HG03108 (cell line): ENCODE measurements around the gene ZNF487.
"Not testable (repeated sequence)": the region's sequence is repeated elsewhere in the genome, so short reads cannot be mapped to it uniquely, and the experiment has no call there.

Experiments used
- ATAC-seq: cut with Tn5 transposase; IDR thresholded peaks from one replicate; pipeline ENCODE4 v1.9.1; 2021; ENCODE audit warnings: moderate library complexity; ENCODE audit not compliant: unreplicated experiment

ZNF487 gene

DNA sequence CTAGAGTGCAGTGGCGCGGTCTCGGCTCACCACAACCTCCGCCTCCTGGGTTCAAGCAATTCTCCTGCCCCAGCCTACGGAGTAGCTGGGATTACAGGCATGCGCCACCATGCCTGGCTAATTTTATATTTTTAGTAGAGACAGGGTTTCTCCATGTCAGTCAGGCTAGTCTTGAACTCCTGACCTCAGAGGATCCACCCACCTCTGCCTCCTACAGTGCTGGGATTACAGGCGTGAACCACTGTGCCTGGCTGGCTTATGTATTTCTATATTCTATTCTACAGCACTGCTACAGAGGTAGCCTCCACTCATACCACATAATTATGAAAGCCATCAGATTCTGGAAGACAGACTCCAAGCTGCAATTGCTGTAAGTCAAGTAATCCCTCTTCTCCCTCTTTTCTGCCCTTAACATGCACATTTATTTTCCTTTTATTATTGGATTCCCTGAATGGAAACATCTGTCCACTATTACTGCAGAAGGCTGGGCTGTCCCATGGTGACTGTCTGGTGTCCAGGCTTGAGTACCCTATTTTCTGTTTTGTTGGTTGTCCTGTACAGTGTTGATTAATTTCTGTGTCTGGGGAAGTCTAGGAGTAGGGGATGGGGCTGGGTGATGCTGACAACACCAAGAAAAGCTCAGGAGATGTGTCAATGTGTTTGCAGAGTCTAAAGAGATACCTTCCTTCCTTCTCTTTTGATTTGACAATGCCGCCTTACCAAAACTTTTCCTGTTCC, 5.8 kb upstream of the ZNF487 start:
- no peak for ATAC-seq

DNA sequence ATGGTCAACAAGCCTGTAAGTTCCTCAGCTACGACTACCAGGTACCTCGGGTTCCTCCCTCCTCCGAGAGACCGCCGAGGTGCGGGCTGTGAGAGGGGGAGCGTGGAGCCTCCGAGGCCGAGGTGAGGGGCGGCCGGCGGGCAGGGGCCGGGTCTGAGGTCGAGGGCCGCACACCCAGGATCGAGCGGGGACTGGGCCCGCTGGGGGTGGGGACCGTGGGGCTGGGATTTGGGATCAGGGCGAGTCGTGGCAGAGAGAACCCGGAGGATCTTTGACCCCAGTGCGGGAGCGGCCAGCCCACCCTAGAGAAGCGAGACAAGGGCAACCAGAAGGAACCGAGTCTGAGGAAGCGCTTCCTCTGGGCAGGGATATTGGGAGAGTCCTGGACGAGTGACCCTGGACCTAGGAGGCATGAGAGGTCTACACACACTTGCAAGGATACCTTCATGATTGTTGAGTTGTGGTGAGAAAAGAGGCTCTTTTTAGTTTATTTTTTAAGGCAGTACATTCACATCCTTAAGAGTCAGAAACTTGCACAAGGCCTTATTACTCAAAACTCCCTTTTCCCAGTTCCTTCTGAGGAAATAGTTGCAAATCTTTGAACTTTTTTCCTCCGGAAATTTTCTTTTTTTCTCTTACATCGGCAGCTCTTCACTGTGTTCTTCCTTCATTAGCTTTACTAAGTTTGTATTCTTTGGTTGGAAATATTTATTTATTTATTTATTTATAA, 395 bp downstream of the ZNF487 start:
- ATAC-seq = no peak

DNA sequence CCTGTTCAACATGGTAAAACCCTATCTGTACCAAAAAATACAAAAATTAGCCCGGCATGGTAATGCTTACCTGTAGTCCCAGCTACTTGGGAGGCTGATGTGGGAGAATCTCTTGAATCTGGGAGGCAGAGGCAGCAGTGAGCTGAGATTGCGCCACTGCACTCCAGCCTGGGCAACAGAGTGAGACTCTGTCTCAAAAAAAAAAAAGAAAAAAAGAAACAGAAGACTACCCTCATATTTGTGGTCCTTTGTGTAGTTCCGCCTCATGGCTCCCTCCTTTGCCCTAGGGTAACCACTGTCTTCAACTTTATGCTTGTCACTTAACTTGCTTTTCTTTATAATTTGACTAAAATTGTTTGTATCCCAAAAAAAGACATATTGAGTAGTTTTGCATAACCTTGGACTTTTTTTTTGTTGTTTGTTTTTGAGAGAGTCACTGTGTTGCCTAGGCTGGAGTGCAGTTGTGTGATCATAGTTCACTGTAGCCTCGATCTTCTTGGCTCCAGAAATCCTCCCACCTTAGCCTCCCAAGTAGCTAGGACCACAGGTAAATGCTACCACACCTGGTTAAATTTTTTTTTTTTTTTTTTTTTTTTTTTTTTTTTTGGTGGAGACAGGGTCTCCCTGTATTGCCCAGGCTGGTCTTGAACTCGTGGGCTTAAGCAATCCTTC, 3.7 kb downstream of the ZNF487 start:
- ATAC-seq = no peak

DNA sequence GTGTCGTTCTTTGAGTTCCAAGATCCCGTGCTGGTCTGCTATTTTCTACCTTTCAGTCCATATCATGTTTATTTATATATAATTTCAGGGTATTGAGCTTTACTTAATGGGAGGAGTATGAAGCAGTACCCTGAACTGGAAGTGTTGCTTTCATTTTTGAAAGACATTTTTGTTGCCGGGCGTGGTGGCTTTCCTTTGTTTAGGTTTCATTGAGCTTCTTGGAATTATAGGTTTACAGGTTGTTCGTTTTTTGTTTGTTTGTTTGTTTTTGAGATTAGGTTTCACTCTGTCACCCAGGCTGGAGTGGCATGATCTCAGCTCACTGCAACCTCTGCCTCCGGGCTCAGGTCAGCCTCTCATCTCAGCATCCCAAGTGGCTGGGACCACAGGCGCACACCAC, 7.4 kb downstream of the ZNF487 start:
- ATAC-seq = no peak

DNA sequence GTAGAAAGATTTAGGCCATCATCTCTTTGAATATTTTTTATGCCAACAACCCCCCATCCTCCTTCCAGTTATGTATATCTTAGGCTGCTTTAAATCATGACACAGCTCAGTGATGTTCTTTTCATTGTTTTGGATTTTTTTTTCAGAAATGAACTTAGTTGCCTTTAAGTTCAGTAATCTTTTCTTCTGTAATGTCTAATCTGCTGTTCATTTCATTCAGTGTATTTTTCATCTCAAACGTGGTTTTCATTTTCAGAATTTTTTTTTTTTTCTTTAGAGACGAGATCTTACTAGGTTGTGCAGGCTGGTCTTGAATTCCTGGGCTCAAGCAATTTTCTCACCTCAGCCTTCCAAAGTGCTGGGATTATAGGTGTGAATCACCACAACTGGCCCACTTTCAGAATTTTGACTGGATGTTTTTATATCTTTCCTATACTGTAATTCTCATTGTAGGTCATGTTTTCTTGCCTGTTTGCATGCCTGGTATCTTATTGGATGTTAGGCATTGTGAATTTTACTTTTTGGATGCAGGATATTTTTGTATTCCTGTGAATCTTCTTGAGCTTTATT, 8.1 kb downstream of the ZNF487 start:
- ATAC-seq = no peak

DNA sequence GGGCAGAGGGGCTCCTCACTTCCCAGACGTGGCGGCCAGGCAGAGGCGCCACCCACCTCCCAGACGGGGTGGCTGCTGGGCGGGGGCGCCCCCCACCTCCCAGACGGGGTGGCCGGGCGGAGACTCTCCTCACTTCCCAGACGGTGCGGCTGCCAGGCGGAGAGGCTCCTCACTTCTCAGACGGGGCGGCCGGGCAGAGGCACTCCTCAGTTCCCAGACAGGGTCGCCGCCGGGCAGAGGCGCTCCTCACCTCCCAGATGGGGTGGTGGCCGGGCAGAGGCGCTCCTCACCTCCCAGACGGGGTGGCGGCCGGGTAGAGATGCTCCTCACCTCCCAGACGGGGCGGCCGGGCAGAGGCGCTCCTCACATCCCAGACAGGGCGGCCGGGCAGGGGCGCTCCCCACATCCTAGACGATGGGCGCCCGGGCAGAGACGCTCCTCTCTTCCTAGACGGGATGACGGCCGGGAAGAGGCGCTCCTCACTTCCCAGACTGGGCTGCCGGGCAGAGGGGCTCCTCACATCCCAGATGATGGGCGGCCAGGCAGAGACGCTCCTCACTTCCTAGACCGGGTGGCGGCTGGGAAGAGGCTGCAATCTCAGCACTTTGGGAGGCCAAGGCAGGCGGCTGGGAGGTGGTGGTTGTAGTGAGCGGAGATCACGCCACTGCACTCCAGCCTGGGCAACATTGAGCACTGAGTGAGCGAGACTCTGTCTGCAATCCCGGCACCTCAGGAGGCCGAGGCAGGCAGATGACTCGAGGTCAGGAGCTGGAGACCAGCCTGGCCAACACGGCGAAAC, 9.5 kb downstream of the ZNF487 start:
- not testable (repeated sequence) for ATAC-seq

DNA sequence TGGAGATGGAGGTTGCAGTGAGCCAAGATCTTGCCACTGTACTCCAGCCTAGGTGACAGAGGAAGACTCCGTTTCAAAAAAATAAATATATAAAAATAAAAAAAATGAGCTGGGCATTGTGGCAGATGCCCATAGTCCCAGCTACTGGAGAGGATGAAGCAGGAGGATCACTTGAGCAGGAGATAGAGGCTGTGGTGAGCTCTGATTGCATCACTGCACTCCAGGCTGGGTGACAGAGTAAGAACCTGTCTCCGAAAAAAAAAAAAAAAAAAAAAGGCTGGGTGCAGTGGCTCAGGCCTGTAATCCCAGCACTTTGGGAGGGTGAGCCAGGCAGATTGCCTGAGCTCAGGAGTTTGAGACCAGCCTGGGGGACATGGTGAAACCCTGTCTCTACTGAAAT, 11.8 kb downstream of the ZNF487 start:
- no peak for ATAC-seq

DNA sequence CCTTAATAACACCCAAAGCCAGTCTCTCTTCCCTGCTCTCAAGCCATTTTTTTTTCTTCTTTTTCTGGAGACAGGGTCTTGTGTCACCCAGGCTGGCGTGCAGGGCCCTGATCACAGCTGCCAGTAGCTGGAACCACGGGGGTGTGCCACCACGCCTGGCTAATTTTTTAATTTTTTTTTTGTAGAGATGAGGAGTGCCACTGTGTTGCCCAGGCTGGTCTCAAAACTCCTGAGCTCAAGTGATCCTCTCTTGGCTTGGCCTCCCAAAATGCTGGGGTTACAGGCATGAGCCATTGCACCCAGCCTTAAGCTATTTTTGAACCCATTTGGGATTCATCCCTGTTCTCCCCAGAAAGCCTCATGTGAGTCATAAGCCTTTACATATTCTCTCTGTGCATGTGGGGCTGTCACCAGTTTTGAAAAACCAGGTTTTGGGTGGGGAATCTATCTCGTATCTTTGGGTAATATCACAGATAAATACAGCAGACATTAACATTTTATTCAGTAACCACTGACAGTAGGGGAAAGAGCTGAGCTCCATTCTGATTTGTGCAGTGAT, 15.5 kb downstream of the ZNF487 start:
- no peak for ATAC-seq

DNA sequence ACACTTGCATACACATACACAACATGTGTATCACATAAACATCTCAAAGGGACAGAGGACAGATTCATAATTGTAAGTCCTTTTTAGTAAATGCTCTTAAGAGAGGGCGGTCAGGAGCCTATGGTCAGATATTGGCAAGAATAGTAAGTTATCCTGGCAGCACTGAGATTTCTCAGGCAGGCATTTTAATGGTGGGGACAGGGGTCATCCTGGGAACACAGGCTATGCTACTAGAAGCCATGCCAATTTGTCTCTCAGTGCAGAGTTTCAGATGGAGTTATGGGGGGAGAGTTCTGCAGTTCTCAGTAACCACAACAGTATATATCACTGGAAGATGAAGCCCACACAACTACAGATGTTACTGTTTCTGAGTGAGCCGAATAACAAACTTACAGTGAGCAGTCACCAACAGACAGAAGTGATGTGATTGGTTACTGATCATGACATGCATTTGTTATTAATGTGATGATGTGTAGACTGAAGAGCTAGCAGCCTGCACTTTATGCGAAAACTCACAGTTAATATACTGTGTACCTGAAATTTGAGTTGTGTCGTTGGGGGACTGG, 16.4 kb downstream of the ZNF487 start:
- no peak for ATAC-seq

DNA sequence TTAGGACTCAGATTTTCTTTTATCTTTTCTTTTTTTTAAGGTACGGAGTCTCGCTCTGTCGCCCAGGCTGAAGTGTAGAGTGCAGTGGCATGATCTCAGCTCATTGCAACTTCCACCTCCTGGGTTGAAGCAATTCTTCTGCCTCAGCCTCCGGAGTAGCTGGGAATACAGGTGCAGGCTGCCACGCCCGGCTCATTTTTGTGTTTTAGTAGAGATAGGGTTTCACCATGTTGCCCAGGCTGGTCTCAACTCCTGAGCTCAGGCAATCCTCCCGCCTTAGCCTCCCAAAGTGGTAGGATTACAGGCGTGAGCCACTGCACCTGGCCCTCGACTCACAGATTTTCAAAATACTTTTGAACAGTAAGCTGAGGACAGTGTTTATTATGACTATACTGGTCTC, 17.1 kb downstream of the ZNF487 start:
- ATAC-seq = not testable (repeated sequence)

DNA sequence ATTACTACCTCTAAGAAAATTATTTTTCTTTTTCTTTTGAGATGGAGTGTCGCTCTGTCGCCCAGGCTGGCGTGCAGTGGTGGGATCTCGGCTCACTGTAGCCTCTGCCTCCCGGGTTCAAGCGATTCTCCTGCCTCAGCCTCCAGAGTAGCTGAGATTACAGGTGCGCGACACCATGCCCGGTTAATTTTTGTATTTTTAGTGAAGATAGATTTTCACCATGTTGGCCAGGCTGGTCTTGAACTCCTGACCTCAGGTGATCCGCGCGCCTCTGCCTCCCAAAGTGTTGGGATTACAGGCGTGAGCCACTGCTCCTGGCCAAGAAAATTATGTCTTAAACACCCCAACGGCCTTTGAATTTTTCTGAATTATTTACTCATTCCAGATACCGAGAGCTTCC, 19.6 kb downstream of the ZNF487 start:
- not testable (repeated sequence) for ATAC-seq

DNA sequence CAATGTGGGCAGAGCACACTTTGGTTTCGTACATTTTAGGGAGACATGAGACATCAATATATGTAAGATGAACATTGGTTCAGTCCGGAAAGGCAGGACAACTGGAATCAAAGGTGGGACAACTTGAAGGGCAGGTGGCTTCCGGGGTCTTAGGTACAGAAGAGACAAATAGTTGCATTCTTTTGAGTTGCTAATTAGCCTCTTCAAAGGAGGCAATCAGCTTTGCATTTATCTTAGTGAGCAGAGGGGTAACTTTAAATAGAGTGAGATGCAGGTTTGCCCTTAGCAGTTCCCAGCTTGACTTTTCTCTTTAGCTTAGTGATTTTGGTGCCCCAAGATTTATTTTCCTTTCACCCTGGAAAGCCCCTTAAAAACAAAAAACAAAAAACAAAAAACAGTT, 21.3 kb downstream of the ZNF487 start:
- ATAC-seq = no peak

DNA sequence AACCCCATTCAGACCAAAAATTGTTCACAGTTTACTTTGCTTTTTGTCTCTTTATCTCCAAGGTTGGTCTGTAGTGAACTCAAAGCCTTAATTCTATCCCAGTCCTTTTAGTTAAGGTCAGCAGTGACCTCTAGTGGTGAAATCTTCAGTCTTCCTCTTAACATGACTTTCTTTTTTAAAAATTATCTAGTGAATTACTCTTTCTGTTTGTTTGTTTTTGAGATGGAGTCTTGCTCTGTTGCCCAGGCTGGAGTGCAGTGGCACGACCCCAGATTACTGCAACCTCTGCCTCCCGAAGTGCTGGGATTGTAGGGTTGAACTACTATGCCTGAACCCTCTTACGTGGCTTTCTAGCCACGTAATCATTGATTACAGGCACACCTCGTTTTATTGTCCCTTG, 25.0 kb downstream of the ZNF487 start:
- no peak for ATAC-seq

DNA sequence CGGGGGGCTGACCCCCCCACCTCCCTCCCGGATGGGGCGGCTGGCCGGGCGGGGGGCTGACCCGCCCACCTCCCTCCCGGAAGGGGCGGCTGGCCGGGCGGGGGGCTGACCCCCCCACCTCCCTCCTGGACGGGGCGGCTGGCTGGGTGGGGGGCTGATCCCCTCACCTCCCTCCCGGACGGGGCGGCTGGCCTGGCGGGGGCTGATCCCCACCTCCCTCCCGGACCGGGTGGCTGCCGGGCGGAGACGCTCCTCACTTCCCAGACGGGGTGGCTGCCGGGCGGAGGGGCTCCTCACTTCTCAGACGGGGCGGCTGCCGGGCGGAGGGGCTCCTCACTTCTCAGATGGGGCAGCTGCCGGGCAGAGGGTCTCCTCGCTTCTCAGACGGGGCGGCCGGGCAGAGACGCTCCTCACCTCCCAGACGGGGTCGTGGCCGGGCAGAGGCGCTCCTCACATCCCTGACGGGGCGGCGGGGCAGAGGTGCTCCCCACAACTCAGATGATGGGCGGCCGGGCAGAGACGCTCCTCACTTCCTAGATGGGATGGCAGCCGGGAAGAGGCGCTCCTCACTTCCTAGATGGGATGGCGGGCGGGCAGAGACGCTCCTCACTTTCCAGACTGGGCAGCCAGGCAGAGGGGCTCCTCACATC, 28.3 kb downstream of the ZNF487 start:
- not testable (repeated sequence) for ATAC-seq

DNA sequence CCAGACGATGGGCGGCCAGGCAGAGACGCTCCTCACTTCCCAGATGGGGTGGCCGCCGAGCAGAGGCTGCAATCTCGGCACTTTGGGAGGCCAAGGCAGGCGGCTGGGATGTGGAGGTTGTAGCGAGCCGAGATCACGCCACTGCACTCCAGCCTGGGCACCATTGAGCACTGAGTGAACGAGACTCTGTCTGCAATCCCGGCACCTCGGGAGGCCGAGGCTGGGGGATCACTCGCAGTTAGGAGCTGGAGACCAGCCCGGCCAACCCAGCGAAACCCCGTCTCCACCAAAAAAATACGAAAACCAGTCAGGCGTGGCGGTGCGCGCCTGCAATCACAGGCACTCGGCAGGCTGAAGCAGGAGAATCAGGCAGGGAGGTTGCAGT, 28.8 kb downstream of the ZNF487 start:
- not testable (repeated sequence) for ATAC-seq

DNA sequence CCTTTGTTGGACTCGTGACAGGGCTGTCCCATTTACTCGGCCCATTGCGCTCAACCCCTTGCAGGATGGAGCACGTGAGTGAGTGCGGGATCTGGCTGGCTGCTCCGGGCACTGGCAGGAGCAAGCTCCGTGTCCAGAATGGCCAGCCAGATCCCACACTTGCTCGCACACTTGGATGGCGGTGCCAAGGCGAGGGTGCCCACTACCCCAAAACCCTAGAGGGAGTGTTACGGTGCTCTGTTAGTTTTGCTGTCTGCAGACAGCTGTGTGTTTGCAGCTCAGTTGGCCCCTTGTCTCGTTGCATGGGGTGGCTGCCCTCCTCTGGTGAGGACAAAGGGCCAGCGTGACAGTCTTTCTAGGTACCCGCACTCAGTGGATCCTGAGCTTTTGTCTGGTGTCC, 34.2 kb downstream of the ZNF487 start:
- no peak for ATAC-seq

DNA sequence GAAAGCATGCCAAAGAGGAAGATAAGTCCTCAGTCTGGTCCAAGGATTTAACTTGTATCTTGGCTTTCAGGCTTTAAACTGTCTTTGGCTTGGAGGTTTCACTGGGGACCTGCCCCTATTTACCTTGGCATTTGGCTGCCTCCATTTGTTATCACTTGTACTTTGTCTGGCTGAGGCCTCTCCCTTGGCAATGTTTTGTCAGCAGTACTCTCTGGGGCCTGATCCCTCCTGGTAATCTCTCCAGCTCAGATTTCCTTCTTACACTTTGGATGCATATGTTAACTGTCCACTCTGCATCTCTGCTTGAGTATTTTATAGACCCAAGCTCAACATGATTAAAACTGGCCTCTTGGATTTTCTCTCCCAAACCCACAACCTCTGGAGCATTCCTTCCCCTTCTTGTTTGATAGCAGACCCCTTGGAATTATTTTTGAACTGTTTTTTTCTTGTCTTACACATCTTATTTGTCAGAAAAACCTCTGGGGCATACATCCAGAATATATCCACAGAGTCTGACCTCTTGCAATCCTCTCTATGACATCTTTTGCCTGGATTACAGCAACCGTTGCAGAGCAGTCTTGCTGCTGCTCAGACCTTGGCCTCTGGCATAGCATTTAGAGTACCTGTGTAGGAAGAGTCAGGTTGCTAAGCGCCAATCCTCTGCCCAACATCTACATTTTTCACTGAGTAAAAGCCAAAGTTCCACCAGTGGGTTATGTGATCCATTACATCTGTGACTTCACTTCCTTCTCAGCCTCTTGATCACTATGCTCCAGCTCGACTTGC, 35.2 kb downstream of the ZNF487 start:
- no peak for ATAC-seq

DNA sequence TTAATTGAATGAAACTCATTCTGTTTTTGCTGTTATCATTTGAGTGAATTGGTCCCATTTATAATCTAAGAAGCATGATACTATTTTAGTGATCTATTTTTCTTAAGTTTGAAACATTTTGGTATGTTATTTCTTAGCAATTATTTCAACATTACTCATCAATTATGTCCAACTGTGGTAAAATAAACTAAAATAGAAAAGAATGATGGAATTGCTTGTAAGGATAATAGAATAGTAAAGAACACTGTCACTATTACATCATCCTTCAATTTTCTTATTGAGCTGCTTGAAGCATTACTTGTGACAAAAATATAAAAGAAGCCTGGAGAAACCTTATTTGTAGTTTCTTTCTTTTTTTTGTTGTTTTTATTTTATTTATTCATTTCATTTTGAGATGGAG, 42.4 kb downstream of the ZNF487 start:
- no peak for ATAC-seq
